HG03354 (cell line): Measurements from ENCODE around the gene ATAD3A.
"Not testable (repeated sequence)": the region's sequence is repeated elsewhere in the genome, so short reads cannot be mapped to it uniquely, and the experiment has no call there.

Experiments used
- ATAC-seq: cut with Tn5 transposase; IDR thresholded peaks from one replicate; pipeline ENCODE4 v1.9.1; 2021; ENCODE audit warnings: mild to moderate bottlenecking; ENCODE audit not compliant: unreplicated experiment, poor library complexity, severe bottlenecking

The ATAD3A gene

GRCh38 chr1:1550087-1550486 is 38.1 kb downstream of the ATAD3A start:
- ATAC-seq, result no peak

GRCh38 chr1:1550591-1551432 is 38.9 kb downstream of the ATAD3A start:
- ATAC-seq, result no peak

GRCh38 chr1:1551524-1552262 is 39.7 kb downstream of the ATAD3A start:
- no peak for ATAC-seq

GRCh38 chr1:1552263-1552639 is 40.3 kb downstream of the ATAD3A start:
- no peak for ATAC-seq

- ATAC-seq, result no peak
These were observed 42.0 kb downstream of the ATAD3A start for GRCh38 chr1:1553821-1554494.

GRCh38 chr1:1554550-1554925 is 42.6 kb downstream of the ATAD3A start:
- no peak for ATAC-seq

- no peak for ATAC-seq
These were observed 43.3 kb downstream of the ATAD3A start for GRCh38 chr1:1554926-1555915.

GRCh38 chr1:1556505-1556904 is 44.5 kb downstream of the ATAD3A start:
- ATAC-seq, result no peak

- not testable (repeated sequence) for ATAC-seq
These were observed 45.0 kb downstream of the ATAD3A start for GRCh38 chr1:1556961-1557360.

GRCh38 chr1:1557688-1558087 is 45.7 kb downstream of the ATAD3A start:
- not testable (repeated sequence) for ATAC-seq

- no peak for ATAC-seq
These were observed 46.6 kb downstream of the ATAD3A start for GRCh38 chr1:1558591-1558990.

- no peak for ATAC-seq
These were observed 47.1 kb downstream of the ATAD3A start for GRCh38 chr1:1559066-1559465.

GRCh38 chr1:1560178-1560577 is 48.2 kb downstream of the ATAD3A start:
- no peak for ATAC-seq

GRCh38 chr1:1561801-1562470 is 50.0 kb downstream of the ATAD3A start:
- ATAC-seq, result no peak

- no peak for ATAC-seq
These were observed 50.7 kb downstream of the ATAD3A start for GRCh38 chr1:1562556-1563195.

GRCh38 chr1:1563688-1564087 is 51.7 kb downstream of the ATAD3A start:
- no peak for ATAC-seq

- no peak for ATAC-seq
These were observed 52.3 kb downstream of the ATAD3A start for GRCh38 chr1:1564268-1564667.

GRCh38 chr1:1565340-1565739 is 53.4 kb downstream of the ATAD3A start:
- no peak for ATAC-seq
